Embryonic facial prominence (tissue), 1 donor: ENCODE measurements around the gene AMDHD2.
A peak's percentile ranks its signal among the peaks of the same experiment; 100 is the strongest.
"Not testable (repeated sequence)": the region's sequence is repeated elsewhere in the genome, so short reads cannot be mapped to it uniquely, and the experiment has no call there.

ENCODE experiments used
- DNase-seq: peaks from one replicate; pipeline ENCODE4 v3.0.0-alpha.2; 2016; ENCODE audit errors: extremely low spot score

AMDHD2 gene

DNA sequence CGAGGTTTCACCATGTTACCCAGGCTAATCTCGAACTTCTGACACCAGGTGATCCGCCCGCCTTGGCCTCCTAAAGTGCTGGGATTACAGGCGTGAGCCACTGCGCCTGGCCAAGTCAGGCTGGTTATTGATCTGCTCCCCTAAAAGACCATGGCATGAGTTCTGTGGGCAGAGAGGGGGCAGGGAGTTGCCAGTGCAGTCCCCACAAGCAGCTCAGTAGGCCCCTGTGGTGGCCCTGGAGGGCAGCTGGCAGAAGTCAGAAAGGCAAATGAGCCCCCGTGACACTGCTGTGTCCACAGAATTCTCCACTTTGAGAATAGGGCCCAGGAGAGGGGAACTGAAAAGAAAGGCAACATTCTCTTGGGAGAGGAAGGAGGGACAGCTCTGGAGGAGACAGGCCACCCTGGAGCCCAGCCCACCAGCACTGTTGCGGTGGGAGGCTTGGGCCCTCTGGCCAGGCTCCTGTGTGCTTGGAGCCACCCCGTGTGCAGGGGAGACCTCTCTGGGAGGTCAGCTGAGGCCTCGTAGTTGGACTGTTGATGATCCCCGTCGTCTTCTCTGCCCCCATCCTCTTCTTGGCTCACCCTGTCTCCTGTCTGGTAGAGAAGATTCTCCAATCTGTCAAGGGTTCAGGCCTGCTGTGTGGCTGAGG is 2.1 kb upstream of the AMDHD2 start:
- DNase-seq, result no peak

DNA sequence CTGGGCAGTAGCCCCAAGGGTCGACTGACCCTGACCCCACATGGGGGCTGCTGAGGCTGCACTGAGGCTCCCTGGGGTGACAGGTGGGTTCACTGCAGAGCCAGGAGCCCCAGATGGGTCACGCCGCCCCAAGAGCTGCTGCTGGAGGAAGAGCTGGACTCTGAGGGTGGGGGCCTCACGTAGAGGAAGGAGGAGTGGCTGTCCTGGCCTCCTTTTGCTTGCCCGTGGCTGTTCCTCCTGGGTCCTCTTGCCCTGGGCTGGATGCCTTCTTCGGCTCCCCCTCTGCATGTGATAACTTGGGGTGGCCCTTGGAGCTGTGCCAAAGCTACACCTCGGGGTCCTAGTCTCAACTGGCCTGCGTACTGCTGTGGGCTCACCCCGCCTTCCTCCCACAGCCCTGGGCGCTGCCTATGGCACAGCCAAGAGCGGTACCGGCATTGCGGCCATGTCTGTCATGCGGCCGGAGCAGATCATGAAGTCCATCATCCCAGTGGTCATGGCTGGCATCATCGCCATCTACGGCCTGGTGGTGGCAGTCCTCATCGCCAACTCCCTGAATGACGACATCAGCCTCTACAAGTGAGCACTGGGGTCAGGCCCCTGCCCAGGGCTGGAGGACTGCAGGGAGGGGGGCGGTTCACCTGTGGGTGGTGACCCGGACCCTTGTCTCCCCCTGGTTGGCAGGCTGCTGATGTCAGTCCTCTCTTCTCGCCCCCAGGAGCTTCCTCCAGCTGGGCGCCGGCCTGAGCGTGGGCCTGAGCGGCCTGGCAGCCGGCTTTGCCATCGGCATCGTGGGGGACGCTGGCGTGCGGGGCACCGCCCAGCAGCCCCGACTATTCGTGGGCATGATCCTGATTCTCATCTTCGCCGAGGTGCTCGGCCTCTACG is 1.1 kb upstream of the AMDHD2 start:
- DNase-seq, result no peak

DNA sequence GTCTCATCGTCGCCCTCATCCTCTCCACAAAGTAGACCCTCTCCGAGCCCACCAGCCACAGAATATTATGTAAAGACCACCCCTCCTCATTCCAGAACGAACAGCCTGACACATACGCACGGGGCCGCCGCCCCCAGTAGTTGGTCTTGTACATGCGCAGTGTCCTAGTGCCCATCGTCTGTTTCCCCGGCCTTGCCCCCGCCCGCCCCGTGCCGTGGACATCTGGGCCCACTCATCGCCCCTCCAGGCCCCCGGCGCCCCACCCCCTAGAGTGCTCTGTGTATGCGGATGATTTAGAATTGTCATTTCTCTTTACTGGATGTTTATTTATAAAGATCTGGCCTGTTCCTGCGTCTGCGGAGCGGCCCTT is 475 bp upstream of the AMDHD2 start:
- no peak for DNase-seq

DNA sequence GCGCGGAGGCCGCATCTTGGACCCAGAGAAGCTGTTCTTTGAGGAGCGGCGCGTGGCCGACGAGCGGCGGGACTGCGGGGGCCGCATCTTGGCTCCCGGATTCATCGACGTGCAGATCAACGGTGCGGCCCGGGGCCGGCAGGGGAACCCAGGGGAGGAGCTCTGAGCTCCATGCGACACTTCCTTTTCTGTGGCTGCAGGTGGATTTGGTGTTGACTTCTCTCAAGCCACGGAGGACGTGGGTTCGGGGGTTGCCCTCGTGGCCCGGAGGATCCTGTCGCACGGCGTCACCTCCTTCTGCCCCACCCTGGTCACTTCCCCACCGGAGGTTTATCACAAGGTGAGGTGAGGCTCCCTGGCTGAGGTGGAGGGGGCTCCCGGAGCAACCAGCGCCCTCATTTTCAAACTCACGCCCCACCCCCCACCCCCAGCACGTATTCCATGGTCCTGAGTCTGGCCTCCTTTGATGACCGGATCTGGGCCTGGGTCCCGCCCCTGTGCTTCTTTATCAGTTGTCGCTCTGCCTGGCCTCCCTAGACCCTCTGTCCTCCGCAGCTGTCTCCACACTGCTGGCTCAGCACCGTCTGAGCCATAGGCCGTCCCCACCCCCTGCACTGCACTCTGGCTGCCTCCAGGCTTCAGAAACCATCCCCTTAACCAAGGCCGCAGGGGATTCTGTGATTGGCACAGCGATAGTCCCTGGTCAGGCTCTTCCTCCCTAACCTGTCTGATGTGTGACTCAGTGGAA is 787 bp downstream of the AMDHD2 start:
- DNase-seq, result no peak

DNA sequence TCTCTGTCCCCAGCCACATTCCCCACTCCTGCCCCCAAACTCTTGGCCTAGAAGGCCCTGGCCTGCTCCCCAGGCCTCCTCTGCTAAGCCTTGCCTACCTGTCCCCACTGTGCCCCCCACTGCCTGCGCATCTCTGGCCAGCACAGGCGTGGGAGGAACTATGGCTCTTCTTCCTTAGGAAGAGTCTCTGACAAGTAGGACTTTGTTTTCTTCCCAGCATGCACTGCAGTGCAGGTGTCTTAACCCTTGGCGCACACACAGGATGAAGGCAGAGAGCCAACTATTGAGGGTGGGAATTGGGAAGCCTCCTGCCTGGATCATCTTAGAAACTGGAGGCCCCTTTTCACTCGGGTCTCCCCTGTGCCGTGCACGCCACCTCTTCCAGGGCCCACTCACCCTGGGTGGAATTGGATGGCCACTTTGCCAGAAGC is 3.6 kb downstream of the AMDHD2 start:
- DNase-seq, result no peak

DNA sequence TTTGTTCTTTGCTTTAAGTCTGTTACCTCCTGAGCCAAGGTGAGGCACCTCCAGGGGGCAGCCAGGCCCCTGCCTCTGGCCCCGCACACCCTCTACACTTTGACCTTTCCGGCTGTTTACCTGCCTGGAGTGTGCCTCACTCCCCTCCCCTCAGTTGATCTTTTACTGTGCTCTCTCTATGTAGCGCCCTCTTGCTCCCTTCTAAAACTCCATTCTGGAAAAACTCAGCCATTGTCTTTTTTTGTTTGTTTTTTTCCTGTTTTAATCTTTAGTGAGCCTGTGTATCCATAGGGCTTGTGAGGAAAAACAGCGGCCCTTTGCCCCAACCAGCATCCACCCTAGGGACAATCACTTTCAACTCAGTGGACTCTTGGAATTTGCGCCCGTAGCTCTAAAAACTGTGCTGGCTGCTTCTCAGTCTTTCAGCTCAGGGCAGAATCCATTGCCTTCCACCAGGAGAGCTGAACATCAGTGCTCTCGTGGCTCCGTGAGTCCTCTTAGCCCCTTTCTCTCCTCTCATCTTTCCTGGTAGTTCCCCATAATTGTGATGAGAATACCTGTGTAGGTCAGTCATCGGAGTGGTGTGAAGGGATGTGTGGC is 4.3 kb downstream of the AMDHD2 start:
- DNase-seq, result no peak

DNA sequence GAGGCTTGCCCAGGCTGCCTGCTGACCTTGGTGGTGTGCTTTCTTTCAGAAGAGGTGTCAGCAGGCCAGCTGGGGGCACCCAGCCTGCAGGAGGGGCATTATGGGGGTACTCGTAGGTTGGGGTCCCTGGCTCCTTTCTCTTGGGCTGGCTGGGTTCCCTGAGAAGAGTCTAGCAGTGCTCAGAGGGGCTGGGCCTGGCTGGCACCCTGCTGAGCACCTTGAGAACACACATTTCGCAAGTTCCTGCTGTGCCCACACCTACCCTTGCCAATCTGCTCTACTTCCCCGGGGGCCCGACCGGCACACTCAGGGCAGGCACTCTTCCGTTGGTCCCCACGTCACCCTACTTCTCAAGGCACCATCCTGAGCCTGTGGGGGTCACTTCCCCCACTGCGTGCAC is 6.0 kb downstream of the AMDHD2 start:
- DNase-seq, result no peak

DNA sequence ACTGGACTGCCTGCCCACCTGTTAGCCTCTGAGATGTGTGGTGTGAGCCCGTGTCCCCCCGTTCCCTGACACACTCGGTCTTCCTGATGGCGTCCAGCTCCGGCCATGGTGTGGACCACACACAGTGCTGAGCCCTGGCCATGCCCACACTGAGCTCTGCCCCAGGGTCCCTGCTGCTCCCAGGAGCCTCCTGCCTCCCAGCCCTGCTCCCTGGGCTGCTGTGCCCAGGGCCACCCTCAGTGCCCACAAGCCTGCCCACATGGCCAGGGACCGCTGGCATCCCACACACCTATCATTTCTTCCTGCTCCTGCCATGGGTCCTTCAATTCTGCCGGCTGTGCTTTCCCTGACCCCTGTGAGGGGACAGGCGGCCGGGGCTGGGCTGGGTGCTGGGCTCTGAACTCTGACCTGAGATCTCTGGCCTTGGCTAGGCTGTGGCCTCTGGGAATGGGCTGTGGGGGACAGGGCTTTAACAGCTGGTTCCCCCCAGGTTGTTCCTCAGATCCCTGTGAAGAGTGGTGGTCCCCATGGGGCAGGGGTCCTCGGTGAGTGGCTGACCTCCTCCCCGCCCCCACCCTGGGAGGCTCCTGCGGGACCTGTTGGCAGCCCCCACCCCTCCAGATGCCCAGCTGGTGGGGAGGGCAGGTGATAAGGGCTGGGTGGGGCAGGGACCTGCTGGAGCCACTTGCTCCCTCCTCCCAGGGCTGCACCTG is 7.1 kb downstream of the AMDHD2 start:
- no peak for DNase-seq

DNA sequence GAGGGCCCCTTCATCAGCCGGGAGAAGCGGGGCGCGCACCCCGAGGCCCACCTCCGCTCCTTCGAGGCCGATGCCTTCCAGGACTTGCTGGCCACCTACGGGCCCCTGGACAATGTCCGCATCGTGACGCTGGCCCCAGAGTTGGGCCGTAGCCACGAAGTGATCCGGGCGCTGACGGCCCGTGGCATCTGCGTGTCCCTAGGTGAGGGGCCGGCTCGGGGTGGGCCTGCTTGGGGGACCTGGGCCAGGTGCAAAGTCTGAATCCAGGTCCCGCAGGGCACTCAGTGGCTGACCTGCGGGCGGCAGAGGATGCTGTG is 7.6 kb downstream of the AMDHD2 start:
- DNase-seq, result no peak

DNA sequence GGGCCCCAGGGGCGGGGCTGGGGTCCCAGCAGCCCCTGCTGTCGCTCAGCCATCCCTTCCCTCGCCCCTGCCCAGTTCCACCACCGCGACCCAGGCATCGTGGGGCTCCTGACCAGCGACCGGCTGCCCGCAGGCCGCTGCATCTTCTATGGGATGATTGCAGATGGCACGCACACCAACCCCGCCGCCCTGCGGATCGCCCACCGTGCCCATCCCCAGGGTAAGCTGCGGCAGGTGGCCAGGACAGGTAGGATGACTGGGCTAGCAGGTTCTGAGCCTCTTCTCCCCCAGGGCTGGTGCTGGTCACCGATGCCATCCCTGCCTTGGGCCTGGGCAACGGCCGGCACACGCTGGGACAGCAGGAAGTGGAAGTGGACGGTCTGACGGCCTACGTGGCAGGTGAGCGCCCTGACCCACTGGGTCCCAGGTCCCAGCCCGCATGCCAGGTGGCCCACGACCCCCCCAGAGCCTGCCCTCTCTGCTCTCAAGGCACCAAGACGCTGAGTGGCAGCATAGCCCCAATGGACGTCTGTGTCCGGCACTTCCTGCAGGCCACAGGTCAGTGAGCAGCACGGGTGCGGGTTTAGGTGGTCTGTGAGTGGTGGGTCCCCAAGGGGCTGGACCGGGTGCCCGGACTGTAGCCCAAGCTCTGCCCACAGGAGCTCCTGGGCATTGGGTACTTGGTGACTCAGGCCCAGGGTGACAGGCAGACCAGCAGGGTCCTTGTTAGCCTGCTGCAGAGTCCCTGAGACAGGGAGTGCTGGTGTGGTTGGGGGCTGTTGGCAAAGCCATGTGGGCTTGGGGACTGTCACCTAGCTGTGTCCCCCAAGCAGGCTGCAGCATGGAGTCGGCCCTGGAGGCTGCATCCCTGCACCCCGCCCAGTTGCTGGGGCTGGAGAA is 8.2 kb downstream of the AMDHD2 start:
- DNase-seq, result no peak

DNA sequence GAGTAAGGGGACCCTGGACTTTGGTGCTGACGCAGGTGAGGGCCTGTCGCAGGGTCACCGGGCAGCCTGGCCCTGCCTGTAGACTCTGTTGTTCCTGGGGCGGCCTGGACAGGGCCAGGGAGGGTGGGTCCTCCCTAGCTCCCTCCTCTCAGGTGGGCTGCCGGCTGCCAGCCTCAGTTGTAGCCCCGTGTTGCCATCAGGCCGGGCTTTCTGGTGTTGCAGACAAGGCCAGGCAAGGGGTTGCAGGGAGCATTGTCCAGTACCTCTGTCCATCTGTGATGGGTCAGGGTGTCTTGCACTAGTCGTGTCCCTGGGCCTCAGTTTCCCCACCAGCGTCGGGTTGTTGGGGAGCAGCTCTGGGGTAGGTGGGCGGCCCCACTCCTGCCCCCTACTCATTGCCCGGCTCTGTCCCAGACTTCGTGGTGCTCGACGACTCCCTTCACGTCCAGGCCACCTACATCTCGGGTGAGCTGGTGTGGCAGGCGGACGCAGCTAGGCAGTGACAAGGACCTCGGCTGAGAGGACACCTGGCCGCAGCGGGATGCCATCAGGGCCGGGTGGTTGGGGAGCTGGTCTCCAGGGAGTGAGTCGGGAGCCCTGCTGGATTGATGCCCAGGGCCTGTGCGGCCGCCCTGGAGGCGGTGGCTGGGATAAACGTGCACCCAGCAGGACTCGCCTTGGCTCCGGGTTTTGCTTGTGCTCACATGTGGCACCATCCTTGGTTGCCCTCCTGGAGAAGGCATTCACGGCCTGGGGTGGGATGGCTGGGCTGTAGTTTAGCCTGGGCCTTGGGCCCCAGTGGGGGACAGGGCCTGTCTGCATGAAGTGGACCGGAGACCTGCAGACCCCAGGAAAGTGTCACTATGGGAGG is 9.1 kb downstream of the AMDHD2 start:
- DNase-seq, result no peak

DNA sequence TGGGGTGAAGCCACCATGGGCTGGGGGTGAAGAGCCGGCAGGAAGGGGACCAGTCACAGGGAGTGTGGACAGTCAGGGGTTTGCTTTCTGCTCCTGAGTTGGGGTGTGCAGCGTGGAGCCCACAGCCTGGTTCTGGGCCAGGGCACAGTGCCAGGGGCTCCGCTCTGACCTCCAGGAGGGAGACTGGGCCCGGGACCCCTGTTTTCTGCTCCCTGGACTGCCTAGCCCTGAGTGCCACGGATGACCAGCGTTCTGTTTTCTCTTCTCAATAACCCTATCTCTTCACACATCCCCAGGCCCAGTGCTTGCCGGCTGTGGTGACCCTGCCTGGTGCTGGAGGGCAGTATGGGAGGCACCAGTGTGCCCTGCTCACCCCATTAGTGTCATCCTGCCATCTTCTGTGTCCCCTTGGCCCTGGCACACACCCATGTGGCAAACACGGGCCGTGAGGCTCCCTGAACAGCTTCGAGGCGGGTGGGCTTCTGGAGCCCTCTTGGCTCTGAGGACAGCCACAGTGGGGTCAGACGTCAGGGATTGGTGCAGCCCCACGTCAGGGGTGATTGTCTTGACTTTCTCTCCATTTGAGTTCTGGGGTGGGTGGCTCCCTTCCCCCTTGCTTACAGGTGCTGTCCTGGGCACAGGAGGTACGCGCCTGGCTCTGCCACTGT is 9.9 kb downstream of the AMDHD2 start:
- DNase-seq, result no peak

DNA sequence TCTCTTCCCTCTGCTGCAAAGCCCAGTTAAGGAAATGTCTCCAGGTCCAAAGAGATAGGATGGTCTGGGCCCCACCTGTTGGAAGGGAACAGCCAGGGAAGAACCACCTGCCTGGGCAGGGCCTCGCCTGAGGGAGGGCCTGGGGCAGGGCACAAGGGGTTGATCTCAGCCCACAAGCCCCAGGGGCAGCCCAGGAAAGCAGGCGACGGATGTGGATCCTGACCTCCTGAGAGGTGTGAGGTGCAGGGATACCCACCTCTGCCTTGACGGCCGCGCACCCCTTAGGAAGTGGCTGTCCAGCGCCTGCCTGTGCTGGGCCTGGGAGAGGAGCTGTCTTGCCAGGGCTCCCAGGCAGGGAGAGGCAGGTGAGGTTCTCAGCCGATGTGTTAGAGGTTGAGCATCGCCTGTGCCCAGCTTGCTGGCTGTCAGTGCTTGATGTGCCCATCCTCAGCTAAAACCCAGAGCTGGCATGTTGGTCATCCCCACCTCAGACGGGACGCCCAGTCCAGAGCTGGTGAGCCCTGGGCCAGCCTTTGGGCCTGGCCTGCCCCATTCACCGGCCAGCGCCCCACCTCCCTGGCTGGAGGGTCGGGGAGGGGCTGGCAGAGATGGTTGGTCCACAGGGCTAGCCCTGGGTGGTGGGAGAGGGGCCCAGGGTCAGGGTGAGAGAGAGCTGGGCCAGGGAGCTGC is 10.6 kb downstream of the AMDHD2 start:
- DNase-seq, result no peak

DNA sequence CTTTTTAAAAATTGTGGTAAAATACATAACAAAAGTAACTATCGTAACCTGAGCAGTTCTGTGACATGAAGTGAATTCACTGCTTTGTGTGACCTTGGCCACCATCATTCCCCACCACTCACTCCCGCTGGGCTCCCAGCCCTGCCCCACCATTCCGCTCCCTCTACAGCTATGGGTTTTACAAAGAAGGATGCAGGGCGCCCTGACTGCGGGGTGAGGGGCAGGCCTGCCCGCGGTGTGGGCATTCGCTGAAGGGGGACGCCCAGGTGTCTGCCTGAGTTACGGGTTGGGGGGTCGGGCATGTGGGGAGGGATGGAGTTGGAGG is 11.2 kb downstream of the AMDHD2 start, which contains the start of gene CEMP1:
CEMP1 (minus strand) TSS at position 38 of the 325 bp plus-strand sequence. CDS start 335 bp downstream, outside the sequence.
- no peak for DNase-seq

DNA sequence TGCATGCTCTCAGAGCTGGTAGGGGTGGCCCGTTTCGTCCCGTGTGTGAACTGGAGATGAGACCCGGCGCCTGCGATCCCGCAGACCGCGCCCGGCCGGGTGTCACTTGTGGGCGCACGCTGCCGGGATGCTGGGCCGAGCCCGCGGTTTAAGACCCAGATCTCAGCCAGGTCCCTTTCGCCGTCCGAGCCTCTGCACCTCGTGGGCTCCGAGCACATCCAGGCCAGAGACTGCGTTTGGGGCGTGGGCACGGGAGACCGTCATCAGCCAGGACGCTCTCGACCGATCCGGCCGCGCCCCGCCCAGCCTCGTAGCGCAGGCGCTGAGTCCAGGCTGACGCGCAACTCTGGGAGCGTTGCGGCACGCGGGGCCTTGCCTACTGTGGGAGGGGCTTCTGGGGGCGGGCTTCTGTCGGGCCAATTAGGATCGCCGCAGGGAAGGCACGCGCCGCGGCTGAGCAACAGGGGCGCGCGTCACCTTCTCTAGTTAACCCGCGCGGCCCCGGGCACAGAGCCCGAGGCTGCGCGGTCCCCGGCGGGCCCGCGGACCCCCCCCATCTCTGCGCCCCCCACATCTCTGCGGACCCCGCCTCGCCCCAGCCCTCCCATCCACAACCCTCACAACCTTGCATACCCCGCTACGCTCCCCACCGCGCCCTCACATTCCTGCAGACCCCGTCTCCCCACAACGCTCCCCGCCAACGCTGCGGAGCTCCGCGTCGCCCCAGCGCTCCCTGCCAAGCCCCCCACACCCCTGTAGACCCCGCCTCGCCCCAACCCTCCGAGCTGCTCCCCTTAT is 11.7 kb downstream of the AMDHD2 start:
- peak; percentile 92 for DNase-seq

DNA sequence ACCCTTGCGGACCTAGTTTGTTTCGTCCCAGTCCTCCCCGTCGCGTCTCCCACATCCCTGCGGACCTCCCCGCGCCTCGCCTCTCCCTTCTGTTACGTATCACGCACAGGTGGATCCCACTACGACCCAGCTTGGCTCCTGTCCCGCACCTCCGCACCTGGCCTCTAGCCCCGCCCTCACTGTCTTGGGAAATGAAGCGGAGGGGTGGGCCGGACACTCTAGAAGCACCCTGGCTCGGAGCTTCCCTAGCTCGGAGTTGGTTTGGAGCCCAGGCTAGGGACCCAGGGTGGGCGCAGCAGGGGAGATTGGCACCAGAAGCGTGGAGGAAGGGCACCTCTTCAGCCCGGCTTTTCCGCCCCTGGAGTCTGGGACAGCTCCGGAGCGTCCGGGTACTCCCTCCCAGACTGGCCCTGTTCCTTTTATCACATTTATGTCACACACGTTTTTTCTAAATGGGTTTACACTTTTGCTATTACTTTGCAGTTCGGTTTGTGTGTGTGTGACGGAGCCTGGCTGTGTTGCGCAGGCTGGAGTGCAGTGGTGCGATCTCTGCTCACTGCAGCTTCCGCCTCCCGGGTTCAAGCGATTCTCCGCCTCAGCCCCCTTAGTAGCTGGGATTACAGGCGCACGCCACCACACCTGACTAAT is 12.4 kb downstream of the AMDHD2 start:
- peak; percentile 46 for DNase-seq

DNA sequence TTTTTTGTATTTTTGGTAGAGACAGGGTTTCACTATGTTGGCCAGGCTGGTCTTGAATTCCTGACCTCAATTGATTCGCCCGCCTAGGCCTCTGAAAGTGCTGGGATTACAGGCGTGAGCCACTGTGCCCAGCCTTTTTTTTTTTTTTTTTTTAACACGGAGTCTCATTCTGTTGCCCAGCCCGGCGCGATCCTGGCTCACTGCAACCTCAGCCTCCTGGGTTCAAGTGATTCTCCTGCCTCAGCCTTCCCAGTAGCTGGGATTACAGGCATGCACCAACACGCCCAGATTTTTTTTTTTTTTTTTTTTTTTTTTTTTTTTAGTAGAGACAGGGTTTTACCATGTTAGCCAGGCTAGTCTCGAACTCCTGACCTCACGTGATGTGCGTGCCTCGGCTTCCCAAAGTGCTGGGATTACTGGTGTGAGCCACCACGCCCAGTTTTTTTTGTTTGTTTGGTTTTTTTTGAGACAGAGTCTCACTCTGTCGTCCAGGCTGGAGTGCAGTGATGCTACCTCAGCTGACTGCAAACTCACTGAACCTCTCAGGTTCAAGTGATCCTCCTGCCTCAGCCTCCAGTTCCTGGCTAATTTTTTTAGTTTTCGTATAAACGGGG is 13.1 kb downstream of the AMDHD2 start:
- DNase-seq, result not testable (repeated sequence)
